HG03175 (cell line): ENCODE data around the gene CPNE8.
"Not testable (repeated sequence)": the region's sequence is repeated elsewhere in the genome, so short reads cannot be mapped to it uniquely, and the experiment has no call there.

Experiments used
- ATAC-seq: cut with Tn5 transposase; IDR thresholded peaks from one replicate; pipeline ENCODE4 v1.9.1; 2021; ENCODE audit warnings: mild to moderate bottlenecking, moderate library complexity; ENCODE audit not compliant: unreplicated experiment

The CPNE8 gene

DNA sequence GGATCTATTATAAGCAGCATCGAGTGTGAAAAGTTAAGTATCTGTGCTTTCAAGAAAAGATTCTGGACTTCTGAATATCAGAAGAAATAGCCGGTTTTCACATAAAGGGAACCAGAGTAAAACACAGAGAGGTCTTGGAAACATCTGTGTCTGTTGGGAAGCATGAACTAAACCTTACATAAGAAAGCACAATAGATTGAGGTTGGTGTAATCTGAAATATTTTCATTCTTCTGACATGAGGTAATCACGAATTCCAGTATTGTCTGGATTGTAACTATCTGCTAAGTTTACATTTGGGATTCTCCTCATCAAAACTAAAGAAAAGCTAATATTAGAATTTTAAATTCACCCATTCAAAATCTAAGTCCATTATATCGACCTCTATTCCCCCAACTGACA is 161.3 kb downstream of the CPNE8 start:
- no peak for ATAC-seq

DNA sequence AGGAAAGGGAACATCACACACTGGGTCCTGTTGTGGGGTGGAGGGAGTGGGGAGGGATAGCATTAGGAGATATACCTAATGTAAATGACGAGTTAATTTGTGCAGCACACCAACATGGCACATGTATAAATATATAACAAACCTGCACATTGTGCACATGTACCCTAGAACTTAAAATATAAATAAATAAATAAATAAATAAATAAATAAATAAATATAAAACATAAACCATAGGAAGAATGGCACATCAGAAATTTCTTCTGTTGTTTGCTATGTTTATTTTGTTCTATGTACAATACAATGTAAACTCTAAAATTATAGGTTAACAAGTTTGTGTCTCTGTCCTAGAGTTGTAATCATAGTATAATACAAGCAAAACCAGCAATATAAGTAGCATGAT is 162.9 kb downstream of the CPNE8 start:
- not testable (repeated sequence) for ATAC-seq

DNA sequence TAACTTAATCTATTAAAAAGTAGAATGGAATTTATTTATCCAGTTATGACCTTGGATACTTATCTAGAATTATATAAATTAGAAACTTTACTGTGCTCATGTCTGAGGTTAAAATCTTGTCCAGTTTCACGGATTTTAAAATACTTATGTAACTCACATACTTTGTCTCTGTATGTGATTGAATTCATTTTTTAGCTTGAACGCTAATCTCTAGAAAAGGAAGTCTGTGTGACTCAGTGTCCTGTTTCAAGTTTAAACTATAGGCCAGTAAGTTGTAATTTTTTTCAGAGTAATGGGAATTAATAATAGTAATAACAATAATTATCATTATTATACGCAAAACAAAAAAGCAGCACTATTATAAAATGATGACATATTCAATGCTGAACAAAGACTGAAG is 168.6 kb downstream of the CPNE8 start:
- ATAC-seq = no peak

DNA sequence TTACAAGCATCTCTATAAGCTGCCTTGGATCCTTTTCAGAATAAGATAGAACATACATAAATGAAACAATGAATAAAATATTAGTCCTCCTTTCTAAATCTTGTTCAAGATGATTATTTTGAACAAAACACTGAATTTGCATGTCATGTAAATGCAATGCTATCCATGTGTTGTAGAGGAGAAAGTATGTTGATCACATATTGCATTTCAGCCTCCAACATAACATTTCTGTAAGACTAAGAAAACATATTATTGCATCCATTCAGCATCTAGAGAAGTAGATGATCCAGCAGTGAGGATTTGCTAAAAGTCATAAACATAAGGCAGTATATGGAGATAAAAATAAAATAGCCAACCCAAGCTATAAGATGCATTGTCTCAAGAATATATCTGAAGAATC is 172.6 kb downstream of the CPNE8 start:
- no peak for ATAC-seq

DNA sequence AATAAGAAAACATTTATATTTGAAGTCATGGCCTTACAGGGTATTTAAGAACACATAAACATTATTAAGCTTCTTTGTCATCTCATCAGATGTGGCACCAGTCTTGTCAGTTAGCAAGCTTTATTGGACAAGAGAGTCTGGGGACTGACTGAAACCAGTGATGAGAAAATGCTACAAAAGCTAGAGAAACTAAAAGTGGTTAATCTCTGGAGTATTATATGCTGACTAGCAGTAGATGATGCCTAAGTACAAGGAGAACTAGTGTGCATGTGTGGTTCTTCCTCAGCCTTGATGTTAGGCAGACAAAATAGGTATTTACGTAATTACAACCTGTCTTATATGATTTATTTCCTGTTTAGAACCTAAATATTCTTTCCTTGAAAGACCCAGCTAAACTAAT is 176.5 kb downstream of the CPNE8 start:
- ATAC-seq = no peak

DNA sequence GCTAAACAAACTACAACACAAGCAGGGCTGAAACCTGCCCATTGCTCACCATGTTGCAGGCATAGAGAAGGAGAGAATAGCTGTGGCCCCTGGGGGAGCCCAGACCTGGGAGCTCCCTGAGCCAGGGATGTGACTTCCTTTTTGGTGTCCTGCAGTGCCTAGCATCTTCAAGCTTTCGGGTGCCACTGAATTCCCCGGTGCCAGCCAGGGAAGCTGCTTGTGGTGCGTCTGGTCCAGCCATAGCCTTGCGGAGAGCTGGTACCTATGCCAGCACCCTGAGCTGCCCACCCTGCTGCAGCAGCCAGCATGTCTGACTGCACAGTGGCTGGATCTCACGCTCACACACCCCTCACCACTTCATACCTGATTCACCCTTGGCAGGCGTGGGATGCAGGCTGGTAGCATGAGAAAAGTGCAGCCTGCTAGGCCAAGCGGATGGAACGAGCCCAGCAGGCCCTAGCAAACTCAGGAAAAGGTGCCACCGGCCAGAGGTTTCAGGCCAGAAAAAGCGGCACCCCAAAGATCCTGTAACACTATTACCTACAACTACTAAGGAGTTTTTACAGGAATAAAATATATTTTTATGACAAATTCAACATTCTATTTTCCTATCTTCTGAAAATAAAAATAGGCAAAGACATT is 183.7 kb downstream of the CPNE8 start:
- ATAC-seq = no peak

DNA sequence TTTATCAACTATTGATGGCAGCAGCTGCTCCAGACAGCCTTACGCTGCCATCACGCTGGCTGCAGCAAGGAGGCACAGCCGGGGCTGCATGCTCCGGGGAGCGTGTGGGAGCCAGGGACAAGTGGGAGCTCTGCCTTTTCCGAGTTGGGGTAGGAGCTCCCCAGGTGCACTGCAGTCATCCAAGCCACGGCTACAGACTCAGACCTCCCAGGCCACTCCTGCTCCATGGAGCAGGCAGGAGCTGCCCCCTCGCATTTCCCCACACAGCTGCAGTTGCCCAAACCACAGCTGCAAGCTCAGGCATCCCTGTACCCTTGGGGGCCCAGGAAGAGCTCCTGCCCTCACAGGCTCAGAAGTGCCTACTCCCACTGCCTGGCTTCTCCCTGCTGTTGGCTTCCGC is 184.7 kb downstream of the CPNE8 start:
- no peak for ATAC-seq

DNA sequence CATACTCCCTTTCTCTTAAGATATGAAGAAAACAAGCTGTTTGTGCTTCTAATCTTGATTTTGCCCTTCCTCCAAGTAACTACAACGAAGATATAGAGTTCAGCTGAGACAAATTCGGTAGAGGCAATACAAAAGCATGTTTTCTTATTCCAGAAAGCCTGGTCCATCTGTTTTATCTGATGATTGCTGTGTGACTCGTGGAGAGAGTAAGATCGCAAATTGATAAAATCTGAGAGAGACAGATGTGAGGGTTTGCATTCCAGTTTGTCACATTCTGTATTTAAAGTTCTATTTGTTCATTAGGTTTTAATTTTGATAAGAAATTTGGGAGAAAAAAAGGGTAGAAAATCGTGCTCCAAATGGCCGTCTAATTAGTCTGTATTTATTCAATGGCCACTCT is 192.1 kb downstream of the CPNE8 start:
- no peak for ATAC-seq

DNA sequence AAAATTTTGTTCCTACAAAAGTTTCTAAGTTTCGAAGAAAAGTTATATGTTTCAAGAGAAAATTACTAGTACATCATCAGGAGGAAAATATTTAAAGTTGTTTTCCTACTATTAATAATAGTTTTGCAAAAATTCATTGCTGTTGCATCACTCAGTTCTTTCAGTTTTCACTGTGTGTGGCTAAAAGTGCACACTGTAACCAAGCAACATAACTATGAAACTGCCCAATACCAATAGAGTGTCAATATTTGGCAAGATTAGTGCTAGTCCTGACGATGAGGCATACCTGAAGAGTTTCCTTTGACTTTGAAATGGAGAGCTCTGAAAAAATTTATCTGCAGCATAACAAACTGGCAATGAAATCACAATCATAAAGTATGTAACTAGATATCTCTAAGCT is 194.3 kb downstream of the CPNE8 start:
- peak; percentile 74 for ATAC-seq

DNA sequence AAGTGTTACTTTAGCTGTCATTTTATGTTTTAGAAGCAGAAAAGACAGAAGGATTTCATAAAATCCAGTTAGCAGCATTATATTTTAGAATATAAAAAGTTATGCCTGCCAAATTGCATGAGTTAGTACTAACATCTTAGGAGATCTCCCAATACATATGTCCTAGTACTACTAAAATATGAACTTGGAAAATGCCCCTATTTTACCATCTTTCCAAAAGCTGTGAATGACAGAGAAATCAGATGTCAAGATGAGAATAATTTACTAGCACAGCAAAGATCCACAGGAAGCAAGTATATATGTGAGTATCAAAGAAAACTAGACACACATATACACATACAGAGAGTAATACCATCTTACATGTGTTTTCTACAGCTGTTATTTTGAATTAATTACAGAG is 196.9 kb downstream of the CPNE8 start:
- no peak for ATAC-seq

DNA sequence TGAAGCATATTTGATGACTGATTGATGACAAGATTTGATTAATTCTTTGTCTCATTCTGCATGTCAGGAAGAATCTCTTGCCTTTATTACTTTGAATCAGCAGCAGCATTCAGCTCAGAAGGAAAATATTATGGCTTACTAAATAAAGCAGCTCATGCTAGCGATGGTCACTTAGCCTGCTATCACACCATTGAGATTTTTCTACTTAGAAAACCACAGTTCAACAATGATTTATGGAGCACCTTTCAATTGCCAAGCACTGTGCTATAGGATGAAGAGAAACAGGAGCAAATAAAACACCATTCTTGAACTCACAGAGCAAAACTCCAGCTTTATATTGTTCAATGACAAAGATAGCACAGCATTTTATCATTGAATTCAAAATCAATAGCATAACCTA is 197.7 kb downstream of the CPNE8 start:
- no peak for ATAC-seq

DNA sequence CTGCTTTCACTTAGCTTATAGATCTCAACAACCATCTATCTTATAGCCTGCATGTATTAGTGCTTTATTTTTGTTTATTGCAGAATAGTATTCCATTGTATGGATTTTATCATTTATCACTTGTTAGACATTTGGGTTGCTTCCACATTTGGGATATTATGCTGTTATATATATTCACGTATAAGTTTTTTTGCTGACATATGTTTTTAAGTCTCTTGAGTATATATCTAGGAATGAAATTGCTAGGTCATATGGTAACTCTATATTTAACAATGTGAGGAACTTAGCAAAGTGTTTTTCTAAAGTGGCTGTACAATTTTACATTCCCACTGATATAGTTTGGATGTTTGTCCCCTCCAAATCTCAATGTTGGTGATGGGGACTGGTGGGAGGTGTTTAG is 208.1 kb downstream of the CPNE8 start:
- no peak for ATAC-seq

DNA sequence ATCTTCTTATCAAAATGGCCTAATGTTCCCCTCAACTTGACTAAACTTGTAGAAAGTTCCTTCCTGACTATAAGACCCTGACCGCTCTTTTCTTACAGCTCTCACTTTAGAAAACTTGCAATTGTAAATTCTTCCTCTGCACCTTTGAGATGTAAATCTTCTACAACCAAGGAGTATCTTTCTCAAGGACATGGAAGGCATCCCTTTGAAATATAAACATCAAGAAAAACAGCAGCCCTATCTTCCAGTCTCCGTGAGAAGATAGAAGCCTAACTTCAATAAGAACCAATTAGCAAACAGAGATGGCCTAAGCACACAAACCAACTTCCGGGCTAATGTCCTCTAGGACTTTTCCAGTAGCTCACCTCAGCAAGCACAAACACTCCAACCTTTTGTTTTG is 210.3 kb downstream of the CPNE8 start:
- ATAC-seq = no peak

DNA sequence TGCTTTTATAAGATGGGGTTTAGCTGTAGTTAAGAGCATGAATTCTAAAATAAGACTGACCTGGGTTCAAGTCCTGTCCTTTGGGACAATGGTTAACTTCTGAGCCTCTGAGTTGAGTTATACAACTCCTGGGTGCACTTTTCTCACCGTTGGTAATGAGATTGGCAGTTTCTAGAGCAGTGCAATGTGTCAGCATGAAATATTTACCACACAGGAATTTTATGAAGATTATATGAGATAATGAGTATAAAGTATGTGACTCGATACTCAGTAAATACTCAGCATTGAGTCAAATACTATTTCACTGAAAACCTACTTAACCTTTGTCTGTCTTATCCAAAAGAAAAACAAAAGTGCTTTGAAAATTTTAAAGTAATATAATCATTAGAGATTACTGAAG is 214.2 kb downstream of the CPNE8 start:
- ATAC-seq = no peak

DNA sequence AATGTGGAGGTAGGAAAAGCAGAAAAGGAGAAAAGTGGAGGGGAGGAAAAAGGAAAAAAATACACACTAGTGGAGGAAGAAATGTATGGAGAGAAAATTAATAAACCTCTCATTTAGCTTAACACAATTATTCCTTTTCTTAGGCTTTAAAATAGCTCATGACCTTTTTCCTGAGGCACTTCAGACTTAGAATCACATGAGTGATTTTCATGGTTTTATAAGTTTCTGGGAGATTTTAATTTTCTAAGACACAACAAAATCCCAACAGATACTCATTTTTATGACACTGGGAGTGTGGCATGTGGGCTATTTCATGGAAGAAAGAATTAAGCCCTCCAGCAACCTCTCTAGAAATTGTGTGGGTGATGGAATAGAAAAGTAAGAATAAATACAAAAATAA is 214.7 kb downstream of the CPNE8 start:
- no peak for ATAC-seq

DNA sequence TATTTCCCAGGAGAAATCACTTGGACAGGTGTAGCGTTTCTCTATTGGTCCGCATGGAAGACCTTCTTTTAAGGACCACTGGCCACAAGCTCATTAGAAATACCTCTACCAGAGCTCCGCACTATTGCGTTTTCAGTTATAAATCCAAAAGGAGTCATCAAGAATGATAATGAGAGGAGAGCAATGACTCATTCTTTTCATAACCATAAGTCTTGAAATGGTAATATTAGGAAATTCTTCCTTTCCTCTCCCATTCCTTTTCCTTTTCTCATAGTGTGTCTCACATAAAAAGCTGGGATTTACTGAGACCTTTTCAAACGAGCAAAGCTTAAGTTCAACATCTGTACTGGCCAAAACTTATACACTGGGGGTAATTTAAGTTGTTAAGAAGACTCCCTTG is 215.7 kb downstream of the CPNE8 start:
- ATAC-seq = no peak

DNA sequence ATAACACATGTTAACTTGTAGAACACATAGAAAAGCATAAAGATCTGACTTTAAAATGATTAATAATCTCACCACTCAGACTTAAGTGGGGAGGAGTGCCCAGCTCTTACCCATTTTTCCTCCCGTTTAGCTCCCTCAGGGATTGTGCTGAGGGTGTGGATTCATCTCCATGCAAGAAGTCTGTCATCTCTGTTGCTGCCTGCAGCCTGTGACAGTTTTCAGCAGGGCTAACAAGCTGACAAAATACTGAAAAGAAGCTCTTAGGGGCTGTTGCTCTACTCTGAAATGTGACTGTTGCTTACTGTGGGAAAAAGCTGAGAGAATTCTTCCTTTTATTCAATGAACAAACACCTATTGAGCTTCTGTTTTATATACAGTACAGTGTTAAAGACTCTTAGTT is 216.2 kb downstream of the CPNE8 start:
- no peak for ATAC-seq

DNA sequence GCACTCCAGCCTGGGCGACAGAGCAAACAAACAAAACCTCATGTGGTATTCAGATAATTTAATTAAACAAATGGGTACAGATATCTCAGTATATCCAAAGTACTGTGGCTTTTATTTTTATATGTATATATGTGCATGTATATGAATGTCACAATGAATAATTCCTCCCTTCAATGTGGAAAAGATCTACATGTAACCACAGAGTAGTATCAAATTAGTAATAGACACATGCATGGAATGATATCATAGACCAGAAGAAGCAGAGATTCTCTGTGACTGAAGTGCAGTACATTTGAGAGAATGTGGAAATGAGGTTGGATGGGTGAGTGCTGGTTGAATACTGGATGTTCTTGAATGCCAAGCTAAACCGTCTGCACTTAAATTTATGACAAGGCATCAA is 222.9 kb downstream of the CPNE8 start:
- no peak for ATAC-seq

DNA sequence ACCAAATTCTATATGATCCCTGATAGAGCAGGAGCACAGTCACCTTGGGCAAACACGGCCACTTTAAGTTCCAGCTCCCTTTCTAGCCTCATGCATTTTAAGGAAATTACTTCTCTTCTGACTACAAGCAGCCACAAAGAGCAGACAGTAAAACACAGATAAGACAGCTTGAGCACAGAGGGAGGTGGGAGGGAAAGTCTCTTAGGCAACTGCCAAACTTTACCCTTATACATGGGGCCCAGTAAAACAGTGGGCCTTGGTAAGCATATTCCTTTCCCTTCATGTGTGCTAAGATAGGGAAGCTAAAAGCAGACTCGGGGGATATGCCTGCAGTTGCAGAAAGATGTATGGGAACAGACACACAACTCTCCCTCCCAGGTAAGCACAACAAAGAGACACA is 235.9 kb downstream of the CPNE8 start:
- ATAC-seq = no peak

DNA sequence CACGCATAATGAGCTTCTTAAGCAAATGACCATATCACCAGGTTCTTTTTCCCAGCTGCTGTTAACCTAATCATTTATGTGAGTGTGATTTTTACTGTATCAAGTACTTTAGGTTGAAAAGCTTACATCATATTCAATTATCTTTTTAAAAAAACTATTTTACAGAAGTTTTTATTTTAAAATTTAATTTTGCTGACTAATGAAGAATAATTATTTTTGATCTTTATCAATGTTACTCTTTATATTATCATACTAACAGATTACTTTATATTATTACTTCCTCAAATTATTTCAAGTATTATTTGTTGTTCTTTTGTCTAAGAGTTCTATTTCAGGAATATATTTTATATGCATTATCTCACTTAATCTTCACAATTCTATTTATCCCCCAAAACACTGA is 236.3 kb downstream of the CPNE8 start:
- ATAC-seq = no peak

DNA sequence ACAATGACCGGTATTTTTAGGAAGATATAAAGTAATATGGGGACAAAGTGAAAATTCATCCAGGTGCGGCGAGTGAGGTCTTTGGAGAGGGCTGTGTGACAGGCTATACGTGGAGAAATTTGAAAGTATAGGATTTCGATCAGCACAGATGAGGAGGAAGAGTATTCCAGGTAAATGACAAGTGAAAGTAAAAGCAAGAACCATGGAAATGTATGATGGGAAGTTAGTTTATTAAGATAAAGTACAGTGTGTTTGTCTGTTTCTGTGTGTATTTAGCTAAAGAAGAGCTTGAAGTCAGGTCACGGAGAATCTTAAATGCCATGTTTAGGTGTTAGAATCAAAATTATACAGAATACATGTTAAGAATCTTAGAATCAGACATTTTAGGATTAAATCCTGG is 239.0 kb downstream of the CPNE8 start:
- no peak for ATAC-seq

DNA sequence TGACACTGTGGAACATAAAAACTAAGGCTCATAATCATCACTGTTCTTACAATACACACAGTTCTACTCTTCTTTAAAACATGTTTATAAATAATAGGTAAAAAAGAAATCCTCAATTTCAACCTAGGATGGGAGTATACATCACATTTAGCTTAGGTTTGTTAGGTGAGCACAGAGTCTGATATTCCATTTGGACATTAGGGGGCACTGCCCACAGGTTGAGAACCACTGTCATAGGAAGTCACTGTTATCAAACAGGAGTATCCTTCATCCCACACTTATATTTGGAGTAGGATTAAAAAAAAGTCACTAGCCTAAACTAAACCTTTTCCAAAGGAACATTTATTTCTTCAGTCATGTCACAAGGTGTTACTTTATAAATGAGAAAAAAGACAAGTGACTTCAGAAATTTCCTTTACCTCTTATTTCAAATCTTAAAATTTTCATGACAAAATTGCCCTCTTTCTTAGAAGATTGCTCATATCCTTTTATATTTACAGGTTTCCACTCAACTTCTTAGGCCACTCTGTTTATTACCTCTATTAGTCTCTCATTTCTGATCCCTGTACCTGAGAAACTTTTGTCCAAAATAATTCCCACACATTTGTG is 240.6 kb downstream of the CPNE8 start:
- ATAC-seq = no peak

DNA sequence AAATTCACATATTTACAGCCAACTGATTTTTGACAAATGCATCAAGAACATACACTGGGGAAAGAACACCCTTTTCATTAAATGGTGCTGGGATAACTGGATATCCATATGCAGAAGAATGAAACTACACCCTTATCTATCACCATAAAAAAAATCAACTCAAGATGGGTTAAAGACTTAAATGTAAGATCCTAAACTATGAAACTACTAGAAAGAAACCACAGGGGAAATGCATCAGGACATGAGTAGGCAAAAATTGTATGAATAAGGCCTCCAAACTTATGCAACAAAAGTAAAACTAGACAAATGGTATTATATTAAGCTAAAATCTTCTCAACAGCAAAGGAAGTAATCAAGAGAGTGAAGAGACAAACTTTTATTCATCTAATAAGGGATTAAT is 242.6 kb downstream of the CPNE8 start:
- no peak for ATAC-seq
